Osteocyte (in vitro differentiated cells): ENCODE measurements around the gene COL23A1. TPM values are rescaled to one million over a fixed set of nuclear protein-coding genes. Genes with fewer than 3 reads are reported as not detected.
A peak's percentile ranks its signal among the peaks of the same experiment; 100 is the strongest.

Experiments
- DNase-seq: peaks from one replicate; pipeline ENCODE4 v3.0.0; 2021; ENCODE audit warnings: mixed read lengths; ENCODE audit not compliant: unreplicated experiment; ENCODE audit errors: extremely low spot score
- H3K27ac Mint-ChIP-seq: one replicate; pipeline ENCODE4 v1.8.0; 2021; ENCODE audit warnings: mild to moderate bottlenecking, mixed read lengths; ENCODE audit not compliant: unreplicated experiment
- H3K27me3 Mint-ChIP-seq: one replicate; pipeline ENCODE4 v1.8.0; 2021; ENCODE audit warnings: mixed read lengths; ENCODE audit not compliant: unreplicated experiment
- H3K36me3 Mint-ChIP-seq: one replicate; pipeline ENCODE4 v1.8.0; 2021; ENCODE audit warnings: mixed read lengths; ENCODE audit not compliant: unreplicated experiment
- H3K4me1 Mint-ChIP-seq: one replicate; pipeline ENCODE4 v1.8.0; 2021; ENCODE audit warnings: mixed read lengths; ENCODE audit not compliant: unreplicated experiment
- H3K4me3 Mint-ChIP-seq: one replicate; pipeline ENCODE4 v1.8.0; 2021; ENCODE audit warnings: mild to moderate bottlenecking, moderate library complexity, mixed read lengths; ENCODE audit not compliant: unreplicated experiment
- H3K9me3 Mint-ChIP-seq: one replicate; pipeline ENCODE4 v1.8.0; 2021; ENCODE audit warnings: mixed read lengths; ENCODE audit not compliant: unreplicated experiment
- total RNA-seq: library from RNA; stranded (reverse); gene quantifications from 2 replicates; pipeline ENCODE4 v1.2.1, GENCODE V29; 2021
- TF ChIP-seq, protein P1 (sequence below): fragments of 200-600 bp; sonication (generic); IDR thresholded peaks from 2 replicates; pipeline ENCODE4 v1.5.0; 2021; ENCODE audit warnings: antibody characterized with exemption, mild to moderate bottlenecking, moderate library complexity

Gene COL23A1
- total RNA-seq, 1 donor from 2014 or later, result not detected

DNA sequence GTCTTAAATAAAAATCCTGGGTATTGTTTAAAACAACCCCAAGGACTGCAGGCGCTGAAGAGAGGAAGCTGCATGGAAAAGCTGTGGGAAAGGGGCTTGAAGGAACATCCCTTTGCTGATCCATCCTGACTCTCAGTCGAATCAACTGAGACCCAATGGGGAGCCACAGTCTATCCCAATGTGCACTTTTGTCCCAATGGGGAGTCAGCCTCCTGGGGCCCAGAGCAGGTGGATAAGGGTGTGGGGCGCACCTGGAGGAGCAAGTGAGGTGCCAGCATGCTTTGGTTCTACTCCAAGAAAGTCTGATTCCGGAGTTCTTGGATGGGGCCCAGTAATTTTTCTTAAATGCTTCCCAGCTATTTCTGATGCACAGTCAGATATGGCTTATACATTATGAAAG is 118.1 kb downstream of the COL23A1 start:
- H3K4me3 Mint-ChIP-seq, result no peak overlapping the region
- DNase-seq, result no peak
- H3K4me1 Mint-ChIP-seq, result no peaks in the 10 kb centered on the region
- H3K9me3 Mint-ChIP-seq, result peaks cover 12% of the 10 kb centered on the region
- H3K27ac Mint-ChIP-seq, result no peak overlapping the region
- no peaks in the 10 kb centered on the region for H3K36me3 Mint-ChIP-seq
- TF ChIP-seq, protein P1, sequence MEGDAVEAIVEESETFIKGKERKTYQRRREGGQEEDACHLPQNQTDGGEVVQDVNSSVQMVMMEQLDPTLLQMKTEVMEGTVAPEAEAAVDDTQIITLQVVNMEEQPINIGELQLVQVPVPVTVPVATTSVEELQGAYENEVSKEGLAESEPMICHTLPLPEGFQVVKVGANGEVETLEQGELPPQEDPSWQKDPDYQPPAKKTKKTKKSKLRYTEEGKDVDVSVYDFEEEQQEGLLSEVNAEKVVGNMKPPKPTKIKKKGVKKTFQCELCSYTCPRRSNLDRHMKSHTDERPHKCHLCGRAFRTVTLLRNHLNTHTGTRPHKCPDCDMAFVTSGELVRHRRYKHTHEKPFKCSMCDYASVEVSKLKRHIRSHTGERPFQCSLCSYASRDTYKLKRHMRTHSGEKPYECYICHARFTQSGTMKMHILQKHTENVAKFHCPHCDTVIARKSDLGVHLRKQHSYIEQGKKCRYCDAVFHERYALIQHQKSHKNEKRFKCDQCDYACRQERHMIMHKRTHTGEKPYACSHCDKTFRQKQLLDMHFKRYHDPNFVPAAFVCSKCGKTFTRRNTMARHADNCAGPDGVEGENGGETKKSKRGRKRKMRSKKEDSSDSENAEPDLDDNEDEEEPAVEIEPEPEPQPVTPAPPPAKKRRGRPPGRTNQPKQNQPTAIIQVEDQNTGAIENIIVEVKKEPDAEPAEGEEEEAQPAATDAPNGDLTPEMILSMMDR, result no peak
- H3K27me3 Mint-ChIP-seq, result no peaks in the 10 kb centered on the region

DNA sequence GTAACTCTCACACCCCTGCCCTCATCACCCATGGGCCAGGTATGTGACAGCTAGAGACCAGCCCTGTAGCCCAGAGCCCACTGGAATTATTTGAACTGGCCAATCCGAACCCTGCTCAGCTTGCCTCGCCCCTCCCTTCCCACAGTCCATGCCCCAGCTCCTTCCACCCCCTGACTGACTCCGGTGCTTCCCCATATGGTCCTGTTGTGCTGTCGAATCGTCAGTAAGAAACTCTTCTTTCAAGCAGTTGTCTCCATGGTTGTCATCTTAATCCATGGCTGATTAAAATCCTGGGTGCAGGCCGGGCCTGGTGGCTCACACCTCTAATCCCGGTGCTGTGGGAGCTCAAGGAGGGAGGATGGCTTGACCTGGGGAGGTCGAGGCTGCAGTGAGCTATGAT is 118.5 kb downstream of the COL23A1 start:
- TF ChIP-seq, protein P1, result no peak
- DNase-seq, result no peak
- Mint-ChIP-seq H3K27me3 (no peaks in the 10 kb centered on the region), H3K27ac (no peak overlapping the region), H3K4me3 (no peak overlapping the region), H3K9me3 (peaks cover 12% of the 10 kb centered on the region), H3K4me1 (no peaks in the 10 kb centered on the region), H3K36me3 (no peaks in the 10 kb centered on the region)

DNA sequence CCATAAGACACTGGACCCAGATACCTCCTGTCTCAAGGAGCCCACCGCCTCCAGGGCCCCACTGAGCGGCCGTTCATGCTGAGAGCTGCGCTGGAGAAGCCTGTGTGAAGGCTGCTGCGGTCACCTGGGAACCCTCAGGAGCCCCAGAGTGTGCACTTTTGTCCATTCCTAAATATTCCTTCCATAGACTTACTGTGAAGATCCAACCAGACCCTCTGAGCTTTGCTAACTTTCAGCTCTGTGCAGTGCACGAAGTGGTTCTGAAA is 119.5 kb downstream of the COL23A1 start:
- H3K27ac Mint-ChIP-seq, result no peak overlapping the region
- H3K4me1 Mint-ChIP-seq, result no peaks in the 10 kb centered on the region
- no peak for DNase-seq
- H3K27me3 Mint-ChIP-seq, result no peaks in the 10 kb centered on the region
- no peaks in the 10 kb centered on the region for H3K36me3 Mint-ChIP-seq
- H3K4me3 Mint-ChIP-seq, result no peak overlapping the region
- H3K9me3 Mint-ChIP-seq, result peaks cover 11% of the 10 kb centered on the region
- TF ChIP-seq, protein P1, result no peak

DNA sequence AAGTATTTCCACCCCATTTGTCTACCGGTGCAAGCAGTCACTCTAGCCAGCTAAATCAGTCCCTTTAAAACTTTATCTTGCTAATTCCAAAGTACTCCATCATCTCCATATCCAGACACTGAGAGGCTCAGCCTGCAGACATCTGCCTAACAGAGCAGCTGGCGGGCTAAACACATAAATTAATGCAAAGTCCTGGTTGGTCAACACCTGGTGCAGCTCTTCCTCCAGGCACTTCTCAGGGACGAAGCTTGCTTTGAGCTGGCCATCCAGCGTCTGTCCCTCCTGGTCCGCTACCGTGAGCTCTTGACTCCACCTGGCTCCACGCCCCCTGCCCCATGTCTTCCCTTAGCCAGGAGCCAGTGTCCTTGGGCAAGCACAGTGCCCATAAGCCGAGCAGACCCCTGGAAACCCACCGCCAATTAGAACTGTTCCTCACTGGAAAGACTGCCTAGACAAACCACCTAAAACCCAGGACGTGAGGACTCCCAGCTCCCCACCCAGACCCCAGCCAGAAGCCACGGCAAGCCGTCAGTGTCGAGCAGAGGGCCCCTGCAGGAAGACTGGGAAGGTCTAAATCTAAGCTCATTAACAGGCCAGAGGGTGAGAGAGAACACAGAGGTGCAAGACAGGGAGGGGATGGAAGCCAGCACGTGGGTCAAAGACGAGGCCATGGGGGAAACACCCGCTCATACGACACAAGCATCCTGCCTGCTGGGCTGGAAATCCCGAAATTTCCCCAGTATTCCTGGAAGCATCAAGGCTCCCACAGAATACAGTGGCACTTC is 120.0 kb downstream of the COL23A1 start:
- peaks cover 7% of the 10 kb centered on the region for H3K9me3 Mint-ChIP-seq
- H3K36me3 Mint-ChIP-seq, result no peaks in the 10 kb centered on the region
- H3K27me3 Mint-ChIP-seq, result no peaks in the 10 kb centered on the region
- no peak overlapping the region for H3K27ac Mint-ChIP-seq
- no peak overlapping the region for H3K4me3 Mint-ChIP-seq
- TF ChIP-seq, protein P1, result no peak
- no peak for DNase-seq
- H3K4me1 Mint-ChIP-seq, result no peaks in the 10 kb centered on the region

DNA sequence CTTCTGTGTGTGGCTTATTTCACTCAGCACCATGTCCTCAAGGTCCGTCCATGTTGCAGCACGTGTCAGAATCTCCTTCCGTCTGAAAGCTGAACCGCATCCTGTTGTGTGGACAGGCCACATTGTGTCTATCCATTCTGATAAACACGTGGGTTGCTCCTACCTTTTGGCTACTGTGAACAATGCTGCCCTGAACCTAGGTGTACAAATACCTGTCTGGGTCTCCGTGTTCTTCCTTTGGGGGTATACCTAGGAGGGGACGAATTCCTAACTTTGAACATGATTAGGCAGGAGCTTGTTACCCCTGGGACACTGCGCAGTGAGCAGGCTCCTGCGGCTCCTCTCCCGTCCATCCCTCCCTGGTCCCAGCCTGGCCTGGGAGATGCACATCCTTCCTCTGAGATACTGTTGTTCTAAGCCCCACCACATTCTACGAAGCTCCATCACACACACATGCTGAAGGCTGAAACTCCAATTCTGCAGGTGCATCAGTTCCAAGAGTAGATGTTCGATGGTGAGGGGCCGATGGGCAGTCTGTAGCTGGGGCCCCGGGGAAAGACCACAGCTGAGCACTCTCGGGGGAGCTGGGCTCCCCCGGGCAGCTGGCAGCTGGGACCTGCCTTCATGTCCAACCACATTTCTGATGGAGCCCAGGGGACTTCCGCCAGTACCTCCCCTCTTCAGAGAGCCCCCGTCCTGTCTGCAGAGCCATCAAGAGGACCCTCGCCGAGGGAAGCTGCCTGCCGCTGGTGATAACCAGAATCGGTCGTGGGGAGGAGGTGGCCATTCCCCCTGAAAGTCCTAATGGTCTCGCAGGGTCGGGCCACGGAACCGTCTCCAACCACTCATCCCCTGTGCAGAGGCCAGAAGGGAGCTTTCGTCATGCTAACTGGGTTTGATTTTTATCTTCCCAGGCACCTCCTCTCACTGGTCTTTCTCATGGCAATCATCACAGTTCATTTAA is 120.9 kb downstream of the COL23A1 start:
- DNase-seq, result peak; percentile 77
- Mint-ChIP-seq H3K27ac (no peak overlapping the region), H3K4me3 (no peak overlapping the region), H3K9me3 (no peaks in the 10 kb centered on the region), H3K4me1 (no peaks in the 10 kb centered on the region), H3K36me3 (no peaks in the 10 kb centered on the region), H3K27me3 (no peaks in the 10 kb centered on the region)
- TF ChIP-seq, protein P1, result no peak
